Adrenal gland (tissue), 12 donors: ENCODE results near the gene ANKRD66. TPM values are rescaled to one million over a fixed set of nuclear protein-coding genes. Genes with fewer than 3 reads are reported as not detected.
A peak's percentile ranks its signal among the peaks of the same experiment; 100 is the strongest.
"Not testable (repeated sequence)": the region's sequence is repeated elsewhere in the genome, so short reads cannot be mapped to it uniquely, and the experiment has no call there.

ENCODE experiments used
- DNase-seq, 7 donors: peaks; one replicate each; pipeline ENCODE4 v3.0.0-alpha.2; 2019 to 2020
- H3K27ac ChIP-seq, 5 donors: fragments of 200-600 bp; sonication (generic) in 4 of 5; 1 replicate in 3 of 5; 2 replicates in 2 of 5; pipeline versions ENCODE4 v1.5.1 to v1.8.0; 2016 to 2020; ENCODE audit warnings: mild to moderate bottlenecking in 1 of 5
- H3K27me3 ChIP-seq: fragments of 200-600 bp; 2 replicates; pipeline ENCODE4 v1.8.0; 2021
- H3K36me3 ChIP-seq, 2 donors: fragments of 200-600 bp; replicated peaks in 1 of 2; 1 replicate in 1 of 2; 2 replicates in 1 of 2; pipeline versions ENCODE4 v1.5.1 to v1.8.0; 2018 to 2022
- H3K4me1 ChIP-seq, 2 donors: fragments of 200-600 bp; replicated peaks in 1 of 2; 1 replicate in 1 of 2; 2 replicates in 1 of 2; pipeline versions ENCODE4 v1.5.1 to v1.8.0; 2018 to 2021
- H3K4me3 ChIP-seq, 4 donors: fragments of 200-600 bp; sonication (generic) in 3 of 4; one replicate each; pipeline ENCODE4 v1.5.1; 2016 to 2018
- H3K9me3 ChIP-seq, 3 donors: fragments of 200-600 bp; sonication (generic) in 1 of 3; replicated peaks in 1 of 3; 1 replicate in 2 of 3; 2 replicates in 1 of 3; pipeline versions ENCODE4 v1.5.1 to v1.8.0; 2016 to 2021
- POLR2A ChIP-seq, 2 donors: fragments of 450-650 bp; IDR thresholded peaks; one replicate each; pipeline ENCODE4 v1.6.1; 2017; ENCODE audit warnings: antibody characterized with exemption in 2 of 2, mild to moderate bottlenecking in 2 of 2, moderate library complexity in 1 of 2
- WGBS, 4 donors: extraction: QIAGEN DNeasy Blood & Tissue Kit in 2 of 4; methylation state at CpG; one replicate each; pipeline versions ENCODE4 v1.1.5 to v1.1.7; 2013 to 2017; 5-methylcytosine and 5-hydroxymethylcytosine counted together
- intact Hi-C, 2 donors: fragments of 100-400 bp; cut with DNase I; formaldehyde crosslinking; loops; one replicate each; pipeline versions ENCODE4 v1.14.1 to v1.15.0; 2022 to 2023
- polyA plus RNA-seq, 3 donors: library from polyadenylated mRNA; stranded (reverse); fragments of 200-250 nt in 2 of 3; fragments of 350-450 nt in 1 of 3; fragmentation: Illumina TruSeq in 1 of 3; extraction: RNeasy Lipid Tissue Mini Kit (QIAGEN cat#74804) in 1 of 3; gene quantifications; one replicate each; pipeline ENCODE4 v1.2.3, GENCODE V29; 2013 to 2014
- total RNA-seq, 9 donors: library from RNA; depleted of rRNA in 4 of 9; stranded (reverse); fragments of >200 nt in 4 of 9; fragments of 120-200 nt in 1 of 9; fragmentation: NEBNext Ultra II Directional in 1 of 9; extraction: Animal tissue kit (Norgen Biotek cat#: 25700) in 1 of 9; gene quantifications; one replicate each; pipeline versions ENCODE4 v1.1.0 to v1.2.4, GENCODE V29; 2013 to 2023
- TF ChIP-seq, protein P1 (sequence below), 6 experiments: fragments of 450-650 bp in 4 of 6; fragments of 200-600 bp in 2 of 6; sonication (generic) in 1 of 6; IDR thresholded peaks; 1 replicate in 5 of 6; 2 replicates in 1 of 6; pipeline versions ENCODE4 v1.5.1 to v1.8.0; 2016 to 2021; ENCODE audit warnings: antibody characterized with exemption in 6 of 6, mild to moderate bottlenecking in 2 of 6, moderate library complexity in 1 of 6
- donor health status: healthy with polysubstance abuse.
- donor health status: Bipolar disorder and iron deficiency.
- donor health status: DM: yes; HTN: yes; CAD: no.
- donor health status: DM: no; HTN: no; CAD: no.
- donor health status: DM: no; HTN: no; CAD: no.
- donor health status: DM: yes; HTN: yes; CAD: no.

ANKRD66 gene
- total and polyA plus RNA-seq, 12 donors, result not detected

DNA sequence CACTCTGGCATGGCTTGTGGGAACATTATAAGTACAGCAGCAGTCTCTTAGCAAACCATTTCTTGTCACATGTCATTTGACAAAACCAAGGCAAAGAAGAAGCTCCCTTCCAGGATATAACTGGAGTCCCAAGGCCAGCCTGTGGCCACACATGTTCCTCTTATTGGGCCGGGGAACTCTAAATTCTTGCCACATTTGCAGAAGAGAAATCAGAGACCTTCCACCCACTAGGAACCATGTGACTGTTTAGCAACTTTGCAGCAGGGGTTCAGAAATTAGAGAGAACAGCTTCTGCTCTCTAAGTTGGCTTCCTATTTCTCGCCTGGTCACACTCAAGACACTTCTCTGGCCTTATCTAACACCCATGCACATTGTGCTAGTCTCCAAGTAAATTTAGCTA lies 26.0 kb downstream of the ANKRD66 start:
- intact Hi-C loops, result no loop called here
- H3K36me3 ChIP-seq, result no peaks in the 10 kb centered on the region
- no peaks in the 10 kb centered on the region for H3K4me1 ChIP-seq
- no peak overlapping the region for H3K4me3 ChIP-seq
- WGBS, 4 donors, result 52 to 72% (median 62%) methylated on average over 2 of the region's 2 CpGs
- DNase-seq, result peak; percentile 22 to 66 (median 41)
- H3K9me3 ChIP-seq, result no peaks in the 10 kb centered on the region
- TF ChIP-seq, protein P1, sequence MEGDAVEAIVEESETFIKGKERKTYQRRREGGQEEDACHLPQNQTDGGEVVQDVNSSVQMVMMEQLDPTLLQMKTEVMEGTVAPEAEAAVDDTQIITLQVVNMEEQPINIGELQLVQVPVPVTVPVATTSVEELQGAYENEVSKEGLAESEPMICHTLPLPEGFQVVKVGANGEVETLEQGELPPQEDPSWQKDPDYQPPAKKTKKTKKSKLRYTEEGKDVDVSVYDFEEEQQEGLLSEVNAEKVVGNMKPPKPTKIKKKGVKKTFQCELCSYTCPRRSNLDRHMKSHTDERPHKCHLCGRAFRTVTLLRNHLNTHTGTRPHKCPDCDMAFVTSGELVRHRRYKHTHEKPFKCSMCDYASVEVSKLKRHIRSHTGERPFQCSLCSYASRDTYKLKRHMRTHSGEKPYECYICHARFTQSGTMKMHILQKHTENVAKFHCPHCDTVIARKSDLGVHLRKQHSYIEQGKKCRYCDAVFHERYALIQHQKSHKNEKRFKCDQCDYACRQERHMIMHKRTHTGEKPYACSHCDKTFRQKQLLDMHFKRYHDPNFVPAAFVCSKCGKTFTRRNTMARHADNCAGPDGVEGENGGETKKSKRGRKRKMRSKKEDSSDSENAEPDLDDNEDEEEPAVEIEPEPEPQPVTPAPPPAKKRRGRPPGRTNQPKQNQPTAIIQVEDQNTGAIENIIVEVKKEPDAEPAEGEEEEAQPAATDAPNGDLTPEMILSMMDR (IDR thresholded peaks at IDR 0.05), result no peak
- no peak for TF ChIP-seq POLR2A (IDR thresholded peaks at IDR 0.05)
- H3K27me3 ChIP-seq, result no peaks in the 10 kb centered on the region
- peak overlapping the region in 2 of 5 donors; percentile 74 to 75 for H3K27ac ChIP-seq

DNA sequence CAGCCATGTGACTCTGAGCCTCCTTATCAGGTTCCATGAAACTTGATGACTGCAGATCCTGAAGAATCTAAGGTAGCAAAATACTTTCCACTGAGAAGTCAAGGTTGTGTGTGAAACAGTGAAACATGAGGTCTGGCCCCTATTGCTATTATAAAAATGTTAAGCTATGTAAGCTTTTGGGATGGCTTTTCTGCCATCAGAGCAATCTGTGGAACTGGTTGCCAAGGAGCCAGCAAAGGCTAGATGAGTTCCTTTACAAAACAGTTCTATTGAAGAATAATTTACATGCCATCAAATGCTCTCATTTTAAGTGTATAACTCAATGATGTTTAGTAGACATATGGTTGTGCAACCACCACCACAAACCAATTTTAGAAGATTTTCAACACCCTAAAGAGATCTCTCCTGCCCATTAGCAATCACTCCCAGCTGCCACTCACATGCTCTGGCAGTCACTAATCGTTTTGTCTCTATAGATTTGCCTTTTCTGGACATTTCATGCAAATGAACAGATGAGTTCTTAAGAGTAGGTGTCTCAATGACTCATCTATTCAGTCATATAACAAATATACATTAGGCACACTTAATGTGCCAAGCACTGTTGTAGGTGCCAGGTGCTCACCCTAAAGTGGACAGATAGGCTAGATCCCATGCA lies 26.6 kb downstream of the ANKRD66 start:
- 35 to 60% (median 48%) methylated on average over 1 of the region's 1 CpG for WGBS, 4 donors
- intact Hi-C loops, result no loop called here
- H3K4me3 ChIP-seq, result no peak overlapping the region

DNA sequence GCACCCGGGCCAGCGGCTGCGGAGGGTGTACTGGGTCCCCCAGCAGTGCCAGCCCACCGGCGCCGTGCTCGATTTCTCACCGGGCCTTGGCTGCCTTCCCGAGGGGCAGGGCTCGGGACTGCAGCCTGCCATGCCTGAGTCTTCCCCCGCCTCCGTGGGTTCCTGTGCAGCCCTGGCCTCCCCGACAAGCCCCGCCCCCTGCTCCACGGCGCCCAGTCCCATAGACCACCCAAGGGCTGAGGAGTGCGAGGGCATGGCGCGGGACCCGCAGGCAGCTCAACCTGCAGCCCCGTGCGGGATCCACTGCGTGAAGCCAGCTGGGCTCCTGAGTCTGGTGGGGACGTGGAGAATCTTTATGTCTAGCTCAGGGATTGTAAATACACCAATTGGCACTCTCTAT lies 28.0 kb downstream of the ANKRD66 start:
- H3K27me3 ChIP-seq, H3K9me3 ChIP-seq, H3K4me1 ChIP-seq, H3K4me3 ChIP-seq, DNase-seq, H3K27ac ChIP-seq, intact Hi-C loops, H3K36me3 ChIP-seq: not testable (repeated sequence)
- WGBS, 4 donors, result 95 to 97% (median 96%) methylated on average over 10 to 24 of the region's 24 CpGs

More for the DNA sequence above, 26.6 kb downstream of the ANKRD66 start:
- peak overlapping the region in 2 of 5 donors; percentile 62 to 65 for H3K27ac ChIP-seq
- DNase-seq, result no peak
- no peaks in the 10 kb centered on the region for H3K9me3 ChIP-seq
- no peaks in the 10 kb centered on the region for H3K36me3 ChIP-seq
- H3K4me1 ChIP-seq, result no peaks in the 10 kb centered on the region
- no peaks in the 10 kb centered on the region for H3K27me3 ChIP-seq
- TF ChIP-seq, protein P1 (IDR thresholded peaks at IDR 0.05), result no peak
- no peak for TF ChIP-seq POLR2A (IDR thresholded peaks at IDR 0.05)

DNA sequence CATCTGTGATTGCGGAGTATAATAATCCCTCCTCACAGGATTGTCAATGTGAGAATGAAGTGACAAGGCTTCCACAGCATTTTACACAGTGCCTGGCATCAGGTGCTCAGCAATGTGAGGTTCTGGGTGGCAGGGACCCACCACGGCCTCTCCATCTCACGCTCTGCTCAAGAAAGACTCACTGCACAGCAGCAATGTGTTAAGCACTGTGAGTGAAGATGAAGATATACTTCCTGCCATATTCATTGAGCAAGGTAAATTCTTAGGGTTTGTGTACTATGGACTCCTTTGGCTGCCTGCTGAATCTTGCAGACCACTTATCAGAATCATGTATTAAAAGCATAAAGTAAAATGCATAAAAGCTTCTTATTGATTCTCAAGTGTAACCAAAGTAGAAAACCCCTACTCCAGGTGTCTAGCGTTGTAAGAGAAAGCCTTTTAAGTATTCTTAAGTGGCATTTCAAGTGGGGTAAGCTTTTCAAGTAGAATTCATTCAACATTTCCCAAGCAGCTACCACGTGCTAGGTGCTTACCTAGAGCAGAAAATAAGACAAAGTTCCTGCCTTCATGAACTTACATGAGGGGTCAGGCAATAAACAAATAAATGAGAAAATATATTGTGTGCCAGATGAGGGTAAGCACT lies 29.5 kb downstream of the ANKRD66 start:
- DNase-seq, result no peak
- TF ChIP-seq POLR2A (IDR thresholded peaks at IDR 0.05), result no peak
- TF ChIP-seq, protein P1 (IDR thresholded peaks at IDR 0.05), result no peak
- no peaks in the 10 kb centered on the region for H3K27me3 ChIP-seq
- WGBS, 4 donors, result 78 to 94% (median 92%) methylated on average over 5 of the region's 5 CpGs
- H3K27ac ChIP-seq, result no peak overlapping the region
- no peaks in the 10 kb centered on the region for H3K9me3 ChIP-seq
- no peaks in the 10 kb centered on the region for H3K36me3 ChIP-seq
- no peaks in the 10 kb centered on the region for H3K4me1 ChIP-seq
- intact Hi-C loops, result no loop called here
- H3K4me3 ChIP-seq, result no peak overlapping the region
